HL-60 (cell line): ENCODE data around the gene PLEKHA3.

Source experiments
- GABPA ChIP-seq: IDR thresholded peaks from 2 replicates; pipeline ENCODE4 v1.6.1; 2012; ENCODE audit warnings: low read depth
- POLR2AphosphoS5 ChIP-seq: IDR thresholded peaks from 2 replicates; pipeline ENCODE4 v1.6.1; 2012; ENCODE audit warnings: low read depth
- TF ChIP-seq, protein P1 (sequence below): IDR thresholded peaks from one replicate; pipeline ENCODE4 v1.5.1; 2011; ENCODE audit warnings: low read length, control low read depth, inconsistent platforms; ENCODE audit not compliant: insufficient read depth

DNA sequence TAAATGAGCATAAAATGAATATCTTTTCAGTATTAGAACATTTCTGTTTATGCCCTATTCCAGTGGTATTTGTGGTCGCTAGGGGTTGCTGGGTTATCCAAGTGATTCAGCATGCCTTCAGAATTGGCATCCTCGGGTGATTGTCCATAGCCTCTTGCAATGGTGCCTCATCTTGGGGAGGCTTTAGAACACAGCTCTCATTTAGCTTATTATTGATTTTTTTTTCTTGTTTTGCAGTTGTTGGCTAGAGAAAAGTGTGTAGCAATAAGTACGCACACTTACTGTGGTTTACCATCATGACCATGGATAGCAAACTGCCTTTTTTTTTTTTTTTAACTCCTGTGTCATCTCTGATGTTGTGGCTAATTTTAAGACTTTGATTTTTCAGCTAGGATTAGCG lies 33.6 kb downstream of the PLEKHA3 start:
- TF ChIP-seq, protein P1, sequence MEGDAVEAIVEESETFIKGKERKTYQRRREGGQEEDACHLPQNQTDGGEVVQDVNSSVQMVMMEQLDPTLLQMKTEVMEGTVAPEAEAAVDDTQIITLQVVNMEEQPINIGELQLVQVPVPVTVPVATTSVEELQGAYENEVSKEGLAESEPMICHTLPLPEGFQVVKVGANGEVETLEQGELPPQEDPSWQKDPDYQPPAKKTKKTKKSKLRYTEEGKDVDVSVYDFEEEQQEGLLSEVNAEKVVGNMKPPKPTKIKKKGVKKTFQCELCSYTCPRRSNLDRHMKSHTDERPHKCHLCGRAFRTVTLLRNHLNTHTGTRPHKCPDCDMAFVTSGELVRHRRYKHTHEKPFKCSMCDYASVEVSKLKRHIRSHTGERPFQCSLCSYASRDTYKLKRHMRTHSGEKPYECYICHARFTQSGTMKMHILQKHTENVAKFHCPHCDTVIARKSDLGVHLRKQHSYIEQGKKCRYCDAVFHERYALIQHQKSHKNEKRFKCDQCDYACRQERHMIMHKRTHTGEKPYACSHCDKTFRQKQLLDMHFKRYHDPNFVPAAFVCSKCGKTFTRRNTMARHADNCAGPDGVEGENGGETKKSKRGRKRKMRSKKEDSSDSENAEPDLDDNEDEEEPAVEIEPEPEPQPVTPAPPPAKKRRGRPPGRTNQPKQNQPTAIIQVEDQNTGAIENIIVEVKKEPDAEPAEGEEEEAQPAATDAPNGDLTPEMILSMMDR = no peak
- TF ChIP-seq GABPA = no peak
- TF ChIP-seq POLR2AphosphoS5 = no peak
